Stimulated activated memory B cell treated with anti-CD40 and anti-IgM and Interleukin-4, amounts not matched to agents 10 μg/mL and 1 μg/mL and 100 μg/mL, for 72 hours (primary cell): Measurements from ENCODE around the gene PLD6.
"Not testable (repeated sequence)": the region's sequence is repeated elsewhere in the genome, so short reads cannot be mapped to it uniquely, and the experiment has no call there.

Source experiments
- ATAC-seq: fragments of 150-1000 bp; cut with Tn5 transposase; 2 replicates; pipeline ENCODE4 v1.10.0; 2021
- H3K27ac Mint-ChIP-seq: one replicate; pipeline ENCODE4 v1.8.0; 2022; ENCODE audit warnings: mild to moderate bottlenecking, mixed read lengths
- H3K27me3 Mint-ChIP-seq: one replicate; pipeline ENCODE4 v1.8.0; 2022; ENCODE audit warnings: mixed read lengths
- H3K36me3 Mint-ChIP-seq: one replicate; pipeline ENCODE4 v1.8.0; 2022; ENCODE audit warnings: mixed read lengths
- H3K4me1 Mint-ChIP-seq: one replicate; pipeline ENCODE4 v1.8.0; 2022; ENCODE audit warnings: mixed read lengths
- H3K4me3 Mint-ChIP-seq: one replicate; pipeline ENCODE4 v1.8.0; 2022; ENCODE audit warnings: mild to moderate bottlenecking, moderate library complexity, mixed read lengths
- H3K9me3 Mint-ChIP-seq: one replicate; pipeline ENCODE4 v1.8.0; 2022; ENCODE audit warnings: mixed read lengths

PLD6 gene

GRCh38 chr17:17191961-17192381, 14.2 kb downstream of the PLD6 start:
- Mint-ChIP-seq H3K4me3 (no peak overlapping the region), H3K27ac (no peak overlapping the region), H3K9me3 (no peaks in the 10 kb centered on the region), H3K36me3 (peaks cover 7% of the 10 kb centered on the region), H3K27me3 (no peaks in the 10 kb centered on the region), H3K4me1 (no peaks in the 10 kb centered on the region)
- no peak for ATAC-seq

GRCh38 chr17:17191346-17191792, 14.8 kb downstream of the PLD6 start:
- Mint-ChIP-seq H3K4me3 (no peak overlapping the region), H3K27ac (no peak overlapping the region), H3K9me3 (no peaks in the 10 kb centered on the region), H3K36me3 (peaks cover 7% of the 10 kb centered on the region), H3K4me1 (no peaks in the 10 kb centered on the region), H3K27me3 (no peaks in the 10 kb centered on the region)
- no peak for ATAC-seq

- H3K4me3 Mint-ChIP-seq, result no peak overlapping the region
- no peaks in the 10 kb centered on the region for H3K9me3 Mint-ChIP-seq
- H3K27ac Mint-ChIP-seq, result no peak overlapping the region
- peaks cover 13% of the 10 kb centered on the region for H3K36me3 Mint-ChIP-seq
- H3K4me1 Mint-ChIP-seq, result peaks cover 6% of the 10 kb centered on the region
- no peaks in the 10 kb centered on the region for H3K27me3 Mint-ChIP-seq
- ATAC-seq, result no peak
These were observed 15.9 kb downstream of the PLD6 start for GRCh38 chr17:17190188-17190587.

GRCh38 chr17:17189559-17189958, 16.6 kb downstream of the PLD6 start:
- Mint-ChIP-seq H3K4me3 (no peak overlapping the region), H3K27me3 (no peaks in the 10 kb centered on the region), H3K4me1 (peaks cover 12% of the 10 kb centered on the region), H3K9me3 (no peaks in the 10 kb centered on the region), H3K36me3 (peaks cover 17% of the 10 kb centered on the region), H3K27ac (no peak overlapping the region)
- no peak for ATAC-seq

DNA sequence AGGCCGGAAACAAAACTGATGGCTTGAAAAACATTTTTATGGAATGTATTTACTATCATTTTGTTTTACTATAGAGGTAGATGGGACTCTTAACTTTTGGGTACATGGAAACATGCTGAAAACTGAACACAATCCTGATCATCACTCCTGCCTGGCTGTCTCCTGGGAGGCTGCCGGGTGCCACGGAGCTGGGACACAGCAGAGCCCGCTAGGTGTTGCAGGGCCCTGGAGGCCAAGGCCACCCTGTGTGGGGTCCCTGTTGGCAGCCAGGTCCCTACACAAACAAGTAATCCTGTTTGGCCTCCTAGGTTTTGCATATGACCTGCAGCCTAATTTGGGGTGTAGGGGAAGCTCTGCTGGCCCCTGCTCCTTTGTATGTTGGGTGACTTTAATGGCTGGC, 17.5 kb downstream of the PLD6 start:
- H3K27ac Mint-ChIP-seq, result peak overlapping the region; percentile 51
- peaks cover 22% of the 10 kb centered on the region for H3K4me1 Mint-ChIP-seq
- no peak for ATAC-seq

GRCh38 chr17:17186551-17187505, 19.3 kb downstream of the PLD6 start:
- H3K4me3 Mint-ChIP-seq, result no peak overlapping the region
- no peak for ATAC-seq
- peak overlapping the region; percentile 51 for H3K27ac Mint-ChIP-seq
- H3K4me1 Mint-ChIP-seq, result peaks cover 33% of the 10 kb centered on the region
- H3K36me3 Mint-ChIP-seq, result peaks cover 25% of the 10 kb centered on the region
- H3K27me3 Mint-ChIP-seq, result no peaks in the 10 kb centered on the region
- no peaks in the 10 kb centered on the region for H3K9me3 Mint-ChIP-seq

More for the DNA sequence above, 17.5 kb downstream of the PLD6 start:
- Mint-ChIP-seq H3K9me3 (no peaks in the 10 kb centered on the region), H3K36me3 (peaks cover 20% of the 10 kb centered on the region), H3K4me3 (no peak overlapping the region), H3K27me3 (no peaks in the 10 kb centered on the region)

DNA sequence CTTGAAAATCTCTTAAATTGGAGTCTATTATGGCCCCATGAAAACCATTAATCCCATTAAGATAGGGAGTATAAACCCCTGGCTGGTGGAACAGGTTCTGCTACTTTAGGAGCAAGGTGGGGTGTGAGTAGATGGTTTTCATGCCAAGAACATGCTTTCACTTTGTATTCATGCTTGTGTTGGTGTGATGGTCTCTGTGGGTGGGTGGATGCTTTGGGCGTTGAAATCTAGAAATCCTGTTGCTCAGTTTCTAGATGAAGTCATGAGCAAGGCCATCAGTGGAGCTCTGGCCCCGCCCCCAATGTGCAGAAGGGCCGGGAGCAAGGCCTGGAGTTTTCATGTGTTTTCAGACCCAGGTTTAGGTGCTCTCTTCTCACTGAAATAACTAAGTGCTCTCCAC, 20.1 kb downstream of the PLD6 start:
- no peaks in the 10 kb centered on the region for H3K27me3 Mint-ChIP-seq
- H3K4me1 Mint-ChIP-seq, result peaks cover 41% of the 10 kb centered on the region
- no peak overlapping the region for H3K4me3 Mint-ChIP-seq
- peaks cover 32% of the 10 kb centered on the region for H3K36me3 Mint-ChIP-seq
- ATAC-seq, result no peak
- peak overlapping the region; percentile 76 for H3K27ac Mint-ChIP-seq
- H3K9me3 Mint-ChIP-seq, result no peaks in the 10 kb centered on the region

- peaks cover 40% of the 10 kb centered on the region for H3K36me3 Mint-ChIP-seq
- not testable (repeated sequence) for H3K27me3 Mint-ChIP-seq, H3K9me3 Mint-ChIP-seq, H3K4me3 Mint-ChIP-seq, ATAC-seq
- peak overlapping the region; percentile 76 for H3K27ac Mint-ChIP-seq
- H3K4me1 Mint-ChIP-seq, result peaks cover 49% of the 10 kb centered on the region
These were observed 21.0 kb downstream of the PLD6 start for GRCh38 chr17:17184985-17185757.

DNA sequence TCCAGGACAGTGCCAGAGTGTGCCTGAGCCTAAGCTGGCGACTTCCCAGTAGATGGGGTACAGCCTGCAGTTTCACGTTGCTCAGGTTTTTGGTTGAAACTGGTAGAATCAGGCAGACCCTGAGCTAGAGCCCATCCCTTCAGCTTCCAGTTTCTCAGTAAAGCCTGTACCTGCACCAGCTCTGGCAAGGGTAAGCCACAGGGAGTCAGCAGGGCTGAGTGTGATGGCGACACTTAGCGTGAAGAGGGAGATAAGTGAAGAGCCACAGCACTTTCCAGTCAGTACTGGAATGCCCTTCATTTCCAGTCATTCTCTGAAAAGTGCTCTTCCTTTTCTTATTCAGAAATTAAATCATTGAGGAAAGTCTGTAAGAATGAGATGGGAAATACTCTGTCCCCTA, 22.4 kb downstream of the PLD6 start:
- Mint-ChIP-seq H3K9me3 (no peaks in the 10 kb centered on the region), H3K27ac (peak overlapping the region; percentile 76), H3K4me1 (peaks cover 59% of the 10 kb centered on the region), H3K4me3 (no peak overlapping the region), H3K27me3 (no peaks in the 10 kb centered on the region), H3K36me3 (peaks cover 49% of the 10 kb centered on the region)
- no peak for ATAC-seq

GRCh38 chr17:17182598-17183136, 23.5 kb downstream of the PLD6 start:
- Mint-ChIP-seq H3K9me3 (no peaks in the 10 kb centered on the region), H3K27me3 (no peaks in the 10 kb centered on the region), H3K36me3 (peaks cover 48% of the 10 kb centered on the region), H3K27ac (peak overlapping the region; percentile 86), H3K4me1 (peaks cover 59% of the 10 kb centered on the region), H3K4me3 (no peak overlapping the region)
- ATAC-seq, result no peak

DNA sequence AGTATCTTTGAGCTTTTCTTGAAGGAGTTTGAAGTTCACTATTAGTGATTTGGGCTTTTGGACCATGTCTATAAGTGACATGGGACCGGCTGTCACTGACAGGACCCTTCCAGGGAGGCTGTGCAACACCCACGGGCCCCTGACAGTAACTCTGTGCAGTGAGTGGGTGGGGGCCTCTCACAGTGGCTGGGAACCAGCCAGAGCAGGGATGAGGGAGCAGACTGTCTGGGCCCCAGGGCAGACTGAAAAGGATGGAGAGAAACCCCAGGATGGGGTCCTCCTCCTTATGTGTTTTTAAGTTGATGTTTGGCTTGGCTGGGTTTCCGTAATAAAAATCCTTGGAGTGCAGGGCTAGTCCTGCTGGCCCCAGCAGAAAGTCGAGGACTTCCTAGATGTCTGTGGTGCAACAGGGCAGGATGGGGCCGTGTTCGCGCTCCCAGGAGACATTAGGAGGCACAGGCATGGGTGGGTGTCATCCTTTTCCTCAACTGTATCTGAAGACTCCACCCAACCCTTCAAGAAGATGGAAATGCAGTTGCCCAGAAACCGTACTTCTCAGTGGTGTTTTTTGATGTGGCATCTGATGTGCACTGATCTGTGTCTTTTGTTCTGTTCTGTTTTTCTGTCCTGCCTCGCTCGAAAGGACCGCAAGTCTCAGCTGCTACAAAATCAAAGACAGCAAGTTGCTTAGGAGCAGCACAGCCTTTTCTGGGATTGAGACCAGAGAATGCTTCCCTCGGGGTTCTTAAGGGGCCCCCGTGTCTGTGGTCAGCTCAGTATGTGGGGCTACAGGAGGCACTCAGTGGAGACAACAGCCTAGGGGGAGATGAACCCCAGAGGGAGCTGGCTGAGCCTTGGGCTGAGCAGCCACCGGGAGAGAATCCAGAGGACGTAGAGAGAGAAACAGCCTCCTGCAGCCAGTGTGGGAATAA, 24.2 kb downstream of the PLD6 start:
- H3K9me3 Mint-ChIP-seq, result no peaks in the 10 kb centered on the region
- H3K4me3 Mint-ChIP-seq, result peak overlapping the region; percentile 62
- ATAC-seq, result peak; percentile 88
- H3K27ac Mint-ChIP-seq, result peak overlapping the region; percentile 86
- H3K36me3 Mint-ChIP-seq, result peaks cover 55% of the 10 kb centered on the region
- H3K4me1 Mint-ChIP-seq, result peaks cover 59% of the 10 kb centered on the region
- no peaks in the 10 kb centered on the region for H3K27me3 Mint-ChIP-seq

DNA sequence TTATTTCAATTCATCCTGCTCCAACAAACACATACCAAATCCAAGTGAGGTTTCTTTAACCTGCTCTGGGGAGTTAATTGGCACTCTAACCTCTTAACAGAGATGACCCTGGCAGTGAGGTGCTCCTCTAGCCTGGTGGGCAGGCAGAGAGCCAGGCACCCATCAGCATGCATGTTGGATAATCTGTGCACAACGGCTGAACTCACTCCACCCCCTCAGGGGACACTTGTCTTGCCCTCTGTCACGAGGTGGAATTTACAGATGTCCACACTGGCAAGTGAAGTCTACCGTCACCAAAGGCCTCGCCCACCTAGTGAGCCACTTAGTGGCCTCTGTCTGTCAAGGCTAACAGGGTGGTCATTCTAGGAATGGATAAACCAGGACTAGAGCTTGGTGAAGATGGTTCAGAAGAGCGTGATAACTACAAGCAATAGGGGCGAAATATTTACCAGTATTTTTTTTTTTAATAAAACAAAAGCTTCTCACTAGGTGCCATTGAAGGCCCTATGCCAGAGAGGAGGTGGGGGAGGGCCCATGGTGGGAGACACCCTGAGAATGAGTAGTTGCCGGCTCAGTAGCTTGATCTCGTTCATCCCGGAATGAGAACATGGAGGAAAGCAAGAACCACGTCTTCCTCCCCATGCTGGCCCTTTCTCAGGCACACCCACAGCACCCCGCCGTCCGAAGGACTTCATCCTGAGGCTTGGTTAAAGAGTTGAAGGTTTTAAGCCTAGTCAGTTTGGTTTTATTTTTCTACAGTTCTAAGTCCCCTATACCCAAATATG, 25.2 kb downstream of the PLD6 start:
- Mint-ChIP-seq H3K4me3 (no peak overlapping the region), H3K36me3 (peaks cover 65% of the 10 kb centered on the region), H3K27ac (peak overlapping the region; percentile 86), H3K9me3 (no peaks in the 10 kb centered on the region), H3K4me1 (peaks cover 65% of the 10 kb centered on the region), H3K27me3 (no peaks in the 10 kb centered on the region)
- ATAC-seq, result no peak

DNA sequence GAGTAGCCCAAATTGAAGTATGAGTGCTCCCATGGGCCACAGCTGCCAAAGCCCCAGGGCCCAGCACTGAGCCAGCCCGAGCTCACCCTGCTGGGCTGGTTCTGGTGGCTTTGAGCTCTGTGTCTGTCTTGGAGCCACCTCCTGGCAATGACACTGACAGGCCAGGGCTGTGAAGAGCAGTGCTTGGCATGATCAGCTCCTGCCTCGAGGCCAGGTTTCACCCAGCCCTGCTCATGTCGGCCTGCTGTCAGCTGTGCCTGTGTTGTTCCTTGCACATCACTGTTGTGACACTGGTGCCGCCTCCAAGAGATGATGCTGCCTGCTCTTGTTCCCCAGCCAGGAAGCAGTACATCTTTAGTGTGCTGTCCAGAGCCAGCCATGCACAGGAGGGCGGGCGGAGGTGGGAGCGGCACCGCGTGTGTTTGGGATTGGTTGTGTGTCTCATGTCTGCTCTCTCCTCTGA, 26.0 kb downstream of the PLD6 start:
- Mint-ChIP-seq H3K27ac (peak overlapping the region; percentile 85), H3K4me3 (no peak overlapping the region), H3K27me3 (no peaks in the 10 kb centered on the region), H3K4me1 (peaks cover 66% of the 10 kb centered on the region), H3K36me3 (peaks cover 62% of the 10 kb centered on the region), H3K9me3 (no peaks in the 10 kb centered on the region)
- no peak for ATAC-seq

DNA sequence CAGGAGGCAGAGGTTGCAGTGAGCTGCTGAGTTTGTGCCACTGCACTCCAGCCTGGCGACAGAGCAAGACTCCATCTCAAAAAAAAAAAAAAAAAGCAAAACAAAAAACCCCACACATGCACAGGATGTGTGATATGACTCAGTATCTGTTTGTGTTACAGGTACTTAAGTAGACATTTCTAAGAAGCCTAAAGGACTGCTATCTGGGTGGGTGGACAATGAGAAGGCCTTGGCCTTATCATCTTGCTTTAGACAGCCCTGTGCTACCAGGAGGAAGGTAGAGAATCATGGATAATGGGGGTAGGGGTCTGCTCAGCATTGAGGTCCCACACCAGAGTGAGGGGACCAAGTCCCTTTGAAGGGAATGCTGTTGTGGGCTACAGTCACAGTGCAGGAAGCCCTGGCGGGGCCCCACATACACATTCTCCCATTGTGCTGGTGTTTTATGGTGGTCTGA, 26.7 kb downstream of the PLD6 start:
- Mint-ChIP-seq H3K36me3 (peaks cover 64% of the 10 kb centered on the region), H3K27ac (peak overlapping the region; percentile 85)
- peak; percentile 70 for ATAC-seq

More for the DNA sequence above, 26.7 kb downstream of the PLD6 start:
- Mint-ChIP-seq H3K4me3 (peak overlapping the region; percentile 38), H3K4me1 (peaks cover 66% of the 10 kb centered on the region), H3K27me3 (no peaks in the 10 kb centered on the region), H3K9me3 (no peaks in the 10 kb centered on the region)
